ENCODE data around the gene DSP. TPM values are rescaled to one million over a fixed set of nuclear protein-coding genes. Genes with fewer than 3 reads are reported as not detected.
A peak's percentile ranks its signal among the peaks of the same experiment; 100 is the strongest.

The DSP gene
- total RNA-seq, 1 experiment from 2014 or later = 227 TPM

- CTCF ChIA-PET = interaction anchor here (0.9 kb wide), 1 partner anchor 170 kb away, joined by 3 read pairs; no protein-coding TSS in a partner anchor
- POLR2A ChIA-PET = no interaction called here
- intact Hi-C loops (cut with micrococcal nuclease) = loop anchor here (5.0 kb wide), 1 partner anchor 292 kb away; no protein-coding TSS in a partner anchor
- H3K9me3 Mint-ChIP-seq (ENCODE audit: unreplicated experiment) = no peaks in the 10 kb centered on the region
- H3K36me3 Mint-ChIP-seq (ENCODE audit: insufficient read depth, unreplicated experiment) = peaks cover 52% of the 10 kb centered on the region
- no peak overlapping the region for H3K27ac Mint-ChIP-seq (ENCODE audit: low read depth, unreplicated experiment)
- H3K4me1 Mint-ChIP-seq (ENCODE audit: insufficient read depth, unreplicated experiment) = peaks cover 21% of the 10 kb centered on the region
- no TSS peak for BruUV-seq (replicated peaks)
- DNase-seq (ENCODE audit: unreplicated experiment) = no peak
- H3K4me3 Mint-ChIP-seq (ENCODE audit: unreplicated experiment) = no peak overlapping the region
- no peak for TF ChIP-seq CTCF (IDR thresholded peaks at IDR 0.05; ENCODE audit: unreplicated experiment)
- H3K27me3 Mint-ChIP-seq (ENCODE audit: insufficient read depth, unreplicated experiment) = no peaks in the 10 kb centered on the region
These were observed 53.2 kb downstream of the DSP start for GRCh38 chr6:7594579-7595125.

GRCh38 chr6:7604003-7604402, 62.5 kb downstream of the DSP start:
- no peak for TF ChIP-seq CTCF (IDR thresholded peaks at IDR 0.05; ENCODE audit: unreplicated experiment)
- Mint-ChIP-seq H3K9me3 (ENCODE audit: unreplicated experiment) (no peaks in the 10 kb centered on the region), H3K27me3 (ENCODE audit: insufficient read depth, unreplicated experiment) (no peaks in the 10 kb centered on the region), H3K27ac (ENCODE audit: low read depth, unreplicated experiment) (no peak overlapping the region), H3K4me1 (ENCODE audit: insufficient read depth, unreplicated experiment) (no peaks in the 10 kb centered on the region), H3K4me3 (ENCODE audit: unreplicated experiment) (no peak overlapping the region), H3K36me3 (ENCODE audit: insufficient read depth, unreplicated experiment) (peaks cover 71% of the 10 kb centered on the region)
- no peak for DNase-seq (ENCODE audit: unreplicated experiment)
- BruUV-seq (replicated peaks) = no TSS peak
- intact Hi-C loops (cut with micrococcal nuclease) = no loop called here
- ChIA-PET POLR2A (interaction anchor here (0.6 to 4.4 kb wide), 5 partner anchors 8 to 892 kb away, joined by 3 to 19 read pairs (median 3); partner anchors contain the start of gene SNRNP48), CTCF (interaction anchor here (1.0 to 1.7 kb wide), 4 partner anchors 9 to 328 kb away, joined by 3 to 6 read pairs (median 5); no protein-coding TSS in a partner anchor)

GRCh38 chr6:7604506-7604905, 63.0 kb downstream of the DSP start:
- POLR2A ChIA-PET = interaction anchor here (1.4 to 4.4 kb wide), 2 partner anchors 8 to 15 kb away, joined by 3 to 19 read pairs; partner anchors contain the start of gene SNRNP48
- CTCF ChIA-PET = interaction anchor here (0.6 to 1.7 kb wide), 4 partner anchors 8 to 328 kb away, joined by 3 to 6 read pairs (median 5); no protein-coding TSS in a partner anchor
- no peak for DNase-seq (ENCODE audit: unreplicated experiment)
- intact Hi-C loops (cut with micrococcal nuclease) = no loop called here
- no TSS peak for BruUV-seq (replicated peaks)
- H3K27me3 Mint-ChIP-seq (ENCODE audit: insufficient read depth, unreplicated experiment) = no peaks in the 10 kb centered on the region
- H3K9me3 Mint-ChIP-seq (ENCODE audit: unreplicated experiment) = no peaks in the 10 kb centered on the region
- H3K4me3 Mint-ChIP-seq (ENCODE audit: unreplicated experiment) = no peak overlapping the region
- peaks cover 73% of the 10 kb centered on the region for H3K36me3 Mint-ChIP-seq (ENCODE audit: insufficient read depth, unreplicated experiment)
- TF ChIP-seq CTCF (IDR thresholded peaks at IDR 0.05; ENCODE audit: unreplicated experiment) = no peak
- no peaks in the 10 kb centered on the region for H3K4me1 Mint-ChIP-seq (ENCODE audit: insufficient read depth, unreplicated experiment)
- no peak overlapping the region for H3K27ac Mint-ChIP-seq (ENCODE audit: low read depth, unreplicated experiment)

GRCh38 chr6:7615611-7616383, 74.3 kb downstream of the DSP start:
- DNase-seq (ENCODE audit: unreplicated experiment) = peak; percentile 75
- Mint-ChIP-seq H3K27ac (ENCODE audit: low read depth, unreplicated experiment) (no peak overlapping the region), H3K36me3 (ENCODE audit: insufficient read depth, unreplicated experiment) (peaks cover 22% of the 10 kb centered on the region), H3K4me1 (ENCODE audit: insufficient read depth, unreplicated experiment) (peaks cover 28% of the 10 kb centered on the region), H3K9me3 (ENCODE audit: unreplicated experiment) (no peaks in the 10 kb centered on the region), H3K4me3 (ENCODE audit: unreplicated experiment) (peak overlapping the region; percentile 26), H3K27me3 (ENCODE audit: insufficient read depth, unreplicated experiment) (no peaks in the 10 kb centered on the region)
- no TSS peak for BruUV-seq (replicated peaks)
- intact Hi-C loops (cut with micrococcal nuclease) = loop anchor here (1.0 to 5.0 kb wide), 8 partner anchors 107 to 938 kb away; no protein-coding TSS in a partner anchor
- peak; percentile 87 for TF ChIP-seq CTCF (IDR thresholded peaks at IDR 0.05; ENCODE audit: unreplicated experiment)
- CTCF ChIA-PET = interaction anchor here (0.6 to 5.7 kb wide), 9 partner anchors 11 to 909 kb away, joined by 3 to 61 read pairs (median 3); no protein-coding TSS in a partner anchor
- POLR2A ChIA-PET = interaction anchor here (0.6 to 2.1 kb wide), 9 partner anchors 25 to 953 kb away, joined by 3 to 11 read pairs (median 4); partner anchors contain the start of genes CAGE1, RIOK1 and SNRNP48
